Ovary (tissue), 3 donors: ENCODE measurements around the gene POR.
"Not testable (repeated sequence)": the region's sequence is repeated elsewhere in the genome, so short reads cannot be mapped to it uniquely, and the experiment has no call there.

Experiments
- POLR2A ChIP-seq: fragments of 450-650 bp; IDR thresholded peaks from one replicate; pipeline ENCODE4 v1.6.1; 2017; ENCODE audit warnings: antibody characterized with exemption, mild to moderate bottlenecking, moderate library complexity
- TF ChIP-seq, protein P1 (sequence below), 3 donors: fragments of 450-650 bp in 2 of 3; fragments of 200-600 bp in 1 of 3; IDR thresholded peaks; one replicate each; pipeline versions ENCODE4 v1.5.1 to v1.8.0; 2016 to 2022; ENCODE audit warnings: antibody characterized with exemption in 3 of 3, mild to moderate bottlenecking in 1 of 3
- donor health status: DM: no; HTN: no; CAD: no.

DNA sequence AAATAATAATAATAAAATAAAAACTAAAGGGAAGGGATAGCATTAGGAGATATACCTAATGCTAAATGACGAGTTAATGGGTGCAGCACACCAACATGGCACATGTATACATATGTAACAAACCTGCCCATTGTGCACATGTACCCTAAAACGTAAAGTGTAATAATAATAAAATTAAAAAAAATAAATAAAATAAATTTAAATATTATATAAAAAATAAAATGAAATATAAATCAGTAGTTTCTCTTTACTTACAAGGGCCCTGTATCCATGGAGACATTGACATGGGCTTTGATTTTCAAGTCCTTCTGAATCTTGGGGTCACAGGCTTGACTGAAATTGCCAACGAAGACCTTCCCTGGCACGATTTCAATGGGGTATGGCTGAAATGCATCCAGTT is 90.0 kb downstream of the POR start:
- not testable (repeated sequence) for TF ChIP-seq POLR2A
- TF ChIP-seq, protein P1, sequence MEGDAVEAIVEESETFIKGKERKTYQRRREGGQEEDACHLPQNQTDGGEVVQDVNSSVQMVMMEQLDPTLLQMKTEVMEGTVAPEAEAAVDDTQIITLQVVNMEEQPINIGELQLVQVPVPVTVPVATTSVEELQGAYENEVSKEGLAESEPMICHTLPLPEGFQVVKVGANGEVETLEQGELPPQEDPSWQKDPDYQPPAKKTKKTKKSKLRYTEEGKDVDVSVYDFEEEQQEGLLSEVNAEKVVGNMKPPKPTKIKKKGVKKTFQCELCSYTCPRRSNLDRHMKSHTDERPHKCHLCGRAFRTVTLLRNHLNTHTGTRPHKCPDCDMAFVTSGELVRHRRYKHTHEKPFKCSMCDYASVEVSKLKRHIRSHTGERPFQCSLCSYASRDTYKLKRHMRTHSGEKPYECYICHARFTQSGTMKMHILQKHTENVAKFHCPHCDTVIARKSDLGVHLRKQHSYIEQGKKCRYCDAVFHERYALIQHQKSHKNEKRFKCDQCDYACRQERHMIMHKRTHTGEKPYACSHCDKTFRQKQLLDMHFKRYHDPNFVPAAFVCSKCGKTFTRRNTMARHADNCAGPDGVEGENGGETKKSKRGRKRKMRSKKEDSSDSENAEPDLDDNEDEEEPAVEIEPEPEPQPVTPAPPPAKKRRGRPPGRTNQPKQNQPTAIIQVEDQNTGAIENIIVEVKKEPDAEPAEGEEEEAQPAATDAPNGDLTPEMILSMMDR (IDR thresholded peaks at IDR 0.05): not testable (repeated sequence)
